IgD-negative memory B cell (primary cell): ENCODE results near the gene SALL4. TPM values are rescaled to one million over a fixed set of nuclear protein-coding genes. Genes with fewer than 3 reads are reported as not detected.
"Not testable (repeated sequence)": the region's sequence is repeated elsewhere in the genome, so short reads cannot be mapped to it uniquely, and the experiment has no call there.

Experiments
- H3K27ac Mint-ChIP-seq, 3 donors: one replicate each; pipeline ENCODE4 v1.8.0; 2020 to 2022; ENCODE audit warnings: mild to moderate bottlenecking in 3 of 3, mixed read lengths in 3 of 3, moderate library complexity in 1 of 3
- H3K27me3 Mint-ChIP-seq: one replicate; pipeline ENCODE4 v1.8.0; 2021; ENCODE audit warnings: mixed read lengths
- H3K36me3 Mint-ChIP-seq: one replicate; pipeline ENCODE4 v1.8.0; 2020; ENCODE audit warnings: mild to moderate bottlenecking, mixed read lengths
- H3K4me1 Mint-ChIP-seq, 3 donors: one replicate each; pipeline ENCODE4 v1.8.0; 2020 to 2022; ENCODE audit warnings: mixed read lengths in 3 of 3, mild to moderate bottlenecking in 1 of 3
- H3K4me3 Mint-ChIP-seq, 4 donors: one replicate each; pipeline ENCODE4 v1.8.0; 2020 to 2022; ENCODE audit warnings: mild to moderate bottlenecking in 4 of 4, mixed read lengths in 4 of 4, moderate library complexity in 3 of 4
- H3K9me3 Mint-ChIP-seq, 3 donors: one replicate each; pipeline ENCODE4 v1.8.0; 2020 to 2021; ENCODE audit warnings: mixed read lengths in 3 of 3, mild to moderate bottlenecking in 1 of 3
- polyA plus RNA-seq: library from polyadenylated mRNA; unstranded; fragments of 300-500 nt; fragmentation: Illumina TruSeq; gene quantifications from one replicate; pipeline ENCODE4 v1.2.3, GENCODE V29; 2021

Gene SALL4
- polyA plus RNA-seq, 1 donor from 2014 or later, result not detected

- peaks cover 15% of the 10 kb centered on the region for H3K27me3 Mint-ChIP-seq
- H3K4me1 Mint-ChIP-seq, result no peaks in the 10 kb centered on the region
Measured at GRCh38 chr20:51791626-51792025, 10.7 kb downstream of the SALL4 start.

DNA sequence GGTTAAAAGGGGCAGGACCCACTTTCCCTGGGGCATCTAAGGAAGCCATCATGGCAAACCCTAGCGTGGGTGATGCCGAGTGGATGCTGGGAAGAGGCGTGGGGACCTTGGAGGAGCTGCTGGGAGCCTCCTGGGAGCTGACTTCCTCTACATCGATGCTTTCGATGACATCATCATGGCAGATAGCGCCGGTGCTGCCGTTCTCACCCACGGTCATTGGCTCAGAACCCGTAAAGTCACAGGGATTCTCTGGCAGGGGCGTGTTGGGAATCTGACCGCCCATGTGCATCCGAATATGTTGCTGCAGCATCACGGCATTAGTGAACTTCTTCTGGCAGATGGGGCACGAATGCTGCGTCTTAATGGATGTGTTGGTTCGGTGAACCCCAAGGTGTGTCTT, 12.1 kb downstream of the SALL4 start:
- Mint-ChIP-seq H3K27me3 (peaks cover 15% of the 10 kb centered on the region), H3K36me3 (no peaks in the 10 kb centered on the region), H3K27ac (no peak overlapping the region), H3K4me1 (no peaks in the 10 kb centered on the region), H3K9me3 (no peaks in the 10 kb centered on the region), H3K4me3 (no peak overlapping the region)

More at GRCh38 chr20:51791626-51792025, 10.7 kb downstream of the SALL4 start:
- Mint-ChIP-seq H3K4me3 (no peak overlapping the region), H3K27ac (no peak overlapping the region), H3K36me3 (no peaks in the 10 kb centered on the region), H3K9me3 (no peaks in the 10 kb centered on the region)

DNA sequence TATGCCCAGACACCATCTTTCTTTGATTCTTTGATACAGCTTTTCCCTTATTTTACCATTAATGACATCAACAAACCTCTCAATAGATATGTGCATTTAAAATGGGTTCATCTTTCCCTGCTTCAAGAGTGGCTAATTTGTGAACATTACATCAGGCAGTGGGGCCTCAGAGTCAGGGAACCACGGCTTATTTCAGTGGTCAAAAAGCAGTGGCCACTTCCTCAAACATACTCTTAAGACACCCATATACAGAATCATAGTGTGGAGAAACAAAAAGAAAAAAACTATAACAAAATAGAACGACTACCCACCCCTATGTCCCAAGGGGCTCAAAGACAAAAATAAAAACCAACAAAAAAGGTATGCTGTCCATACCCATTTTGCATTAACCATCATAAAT, 12.9 kb downstream of the SALL4 start:
- no peaks in the 10 kb centered on the region for H3K36me3 Mint-ChIP-seq
- H3K9me3 Mint-ChIP-seq, result peaks cover 0 to 3% (median 0%) of the 10 kb centered on the region in 3 donors
- no peak overlapping the region for H3K4me3 Mint-ChIP-seq
- peaks cover 9% of the 10 kb centered on the region for H3K27me3 Mint-ChIP-seq
- no peaks in the 10 kb centered on the region for H3K4me1 Mint-ChIP-seq
- H3K27ac Mint-ChIP-seq, result no peak overlapping the region

- Mint-ChIP-seq H3K4me1 (no peaks in the 10 kb centered on the region), H3K4me3 (no peak overlapping the region), H3K36me3 (no peaks in the 10 kb centered on the region), H3K9me3 (peaks cover 0 to 4% (median 0%) of the 10 kb centered on the region in 3 donors), H3K27ac (no peak overlapping the region), H3K27me3 (peaks cover 9% of the 10 kb centered on the region)
Measured at GRCh38 chr20:51788822-51789221, 13.5 kb downstream of the SALL4 start.

DNA sequence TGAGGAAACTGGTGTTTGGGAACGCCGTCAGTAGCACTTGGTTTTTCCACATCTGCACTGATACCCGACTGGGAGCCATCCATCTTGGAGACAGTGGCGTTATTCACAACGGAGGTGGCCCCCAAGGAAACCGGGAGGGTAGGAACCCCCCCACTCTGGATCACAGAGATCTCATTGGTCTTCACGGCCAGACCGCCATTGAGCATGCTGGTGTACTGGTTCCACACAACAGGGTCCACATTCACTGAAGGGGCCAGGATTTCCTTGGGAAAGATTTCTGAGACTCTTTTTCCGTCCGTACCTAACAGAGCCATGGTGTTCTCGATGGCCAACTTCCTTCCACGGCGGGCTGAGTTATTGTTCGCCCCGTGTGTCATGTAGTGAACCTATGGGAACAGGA, 18.0 kb downstream of the SALL4 start:
- Mint-ChIP-seq H3K27ac (peak overlapping the region in 1 of 3 donors; percentile 16), H3K4me1 (no peaks in the 10 kb centered on the region), H3K27me3 (peaks cover 5% of the 10 kb centered on the region), H3K9me3 (peaks cover 0 to 7% (median 0%) of the 10 kb centered on the region in 3 donors), H3K36me3 (no peaks in the 10 kb centered on the region), H3K4me3 (no peak overlapping the region)

- H3K36me3 Mint-ChIP-seq, result not testable (repeated sequence)
- peak overlapping the region in 1 of 4 donors; percentile 75 for H3K4me3 Mint-ChIP-seq
Measured at GRCh38 chr20:51778229-51778759, 24.0 kb downstream of the SALL4 start.

GRCh38 chr20:51775241-51775640, 27.1 kb downstream of the SALL4 start:
- Mint-ChIP-seq H3K9me3 (peaks cover 0 to 6% (median 5%) of the 10 kb centered on the region in 3 donors), H3K27ac (no peak overlapping the region), H3K4me1 (no peaks in the 10 kb centered on the region), H3K4me3 (no peak overlapping the region), H3K36me3 (no peaks in the 10 kb centered on the region), H3K27me3 (peaks cover 16% of the 10 kb centered on the region)

More at GRCh38 chr20:51778229-51778759, 24.0 kb downstream of the SALL4 start:
- Mint-ChIP-seq H3K27ac (peak overlapping the region in 1 of 3 donors; percentile 13), H3K27me3 (peaks cover 19% of the 10 kb centered on the region)
- not testable (repeated sequence) for H3K4me1 Mint-ChIP-seq, H3K9me3 Mint-ChIP-seq

- peaks cover 1% of the 10 kb centered on the region for H3K36me3 Mint-ChIP-seq
- peaks cover 31% of the 10 kb centered on the region for H3K27me3 Mint-ChIP-seq
- no peak overlapping the region for H3K4me3 Mint-ChIP-seq
- H3K9me3 Mint-ChIP-seq, result peaks cover 0 to 2% (median 0%) of the 10 kb centered on the region in 3 donors
- peaks cover 5% of the 10 kb centered on the region in 3 donors for H3K4me1 Mint-ChIP-seq
- no peak overlapping the region for H3K27ac Mint-ChIP-seq
Measured at GRCh38 chr20:51772236-51772635, 30.1 kb downstream of the SALL4 start.

GRCh38 chr20:51769976-51770615, 32.2 kb downstream of the SALL4 start:
- Mint-ChIP-seq H3K36me3 (peaks cover 1% of the 10 kb centered on the region), H3K27ac (no peak overlapping the region), H3K9me3 (no peaks in the 10 kb centered on the region), H3K4me3 (peak overlapping the region in 1 of 4 donors; percentile 13), H3K4me1 (peaks cover 5% of the 10 kb centered on the region in 3 donors), H3K27me3 (peaks cover 23% of the 10 kb centered on the region)

GRCh38 chr20:51768759-51769517, 33.4 kb downstream of the SALL4 start:
- H3K36me3 Mint-ChIP-seq, result peaks cover 1% of the 10 kb centered on the region
- H3K9me3 Mint-ChIP-seq, result peaks cover 0 to 2% (median 0%) of the 10 kb centered on the region in 3 donors
- no peak overlapping the region for H3K27ac Mint-ChIP-seq
- peaks cover 20% of the 10 kb centered on the region for H3K27me3 Mint-ChIP-seq
- peaks cover 5% of the 10 kb centered on the region in 3 donors for H3K4me1 Mint-ChIP-seq
- H3K4me3 Mint-ChIP-seq, result peak overlapping the region in 3 of 4 donors; percentile 72 to 89 (median 77)

DNA sequence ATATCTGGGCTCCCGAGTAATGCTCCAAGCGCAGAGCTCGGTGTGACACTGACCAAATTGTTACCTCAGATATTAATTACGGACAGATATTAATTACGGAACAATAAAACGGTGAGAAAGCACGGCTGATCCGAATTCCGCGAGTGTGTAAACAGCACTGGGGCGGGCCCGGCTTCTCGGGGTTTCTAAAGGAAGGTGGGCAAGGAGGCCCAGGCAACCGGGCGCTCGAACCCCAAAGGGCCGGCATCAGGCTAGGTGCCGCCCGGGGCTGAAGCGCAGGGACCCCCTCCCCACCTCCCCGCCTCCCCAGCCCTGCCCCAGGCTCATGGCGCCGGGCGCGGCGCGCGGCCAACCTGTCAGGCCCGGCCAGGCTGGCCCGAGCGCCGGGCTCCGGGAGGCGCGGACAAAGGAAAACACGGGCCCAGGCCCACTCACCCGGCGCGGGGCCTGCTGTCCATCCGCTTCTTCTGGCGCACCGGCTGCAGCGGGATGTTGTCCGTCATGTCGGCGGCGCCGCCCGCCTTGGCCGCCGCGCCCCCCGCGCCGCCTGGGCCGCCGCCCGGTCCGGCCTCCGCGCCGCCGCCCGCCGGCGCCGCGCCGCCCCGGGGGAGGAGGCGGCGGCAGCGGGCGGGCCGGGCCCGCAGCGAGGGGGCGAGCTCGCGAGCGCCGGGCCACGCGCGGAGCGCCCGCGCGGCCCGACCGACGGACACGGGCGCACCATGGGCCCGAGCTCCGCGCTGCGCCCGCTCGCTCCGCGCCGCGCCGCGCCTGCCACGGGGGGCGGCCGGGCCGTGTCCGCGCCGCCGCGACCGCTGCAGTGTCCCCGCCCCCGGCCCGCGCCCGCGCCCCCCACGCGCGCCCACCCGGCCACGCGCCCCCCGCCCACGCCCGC, 34.2 kb downstream of the SALL4 start, which contains the start of gene ATP9A:
Gene ATP9A (minus strand): TSS at position 524 of the 892 bp plus-strand sequence. CDS start 21 bp downstream, at position 503.
- H3K9me3 Mint-ChIP-seq, result peaks cover 0 to 3% (median 2%) of the 10 kb centered on the region in 3 donors
- peak within 1 kb of the TSS in 3 of 4 donors; percentile 72 to 89 (median 89) for H3K4me3 Mint-ChIP-seq
- peaks cover 5% of the 10 kb centered on the region in 3 donors for H3K4me1 Mint-ChIP-seq
- H3K27ac Mint-ChIP-seq, result peak within 1 kb of the TSS in 1 of 3 donors; percentile 83
- H3K27me3 Mint-ChIP-seq, result peaks cover 19% of the 10 kb centered on the region
- H3K36me3 Mint-ChIP-seq, result peaks cover 1% of the 10 kb centered on the region

DNA sequence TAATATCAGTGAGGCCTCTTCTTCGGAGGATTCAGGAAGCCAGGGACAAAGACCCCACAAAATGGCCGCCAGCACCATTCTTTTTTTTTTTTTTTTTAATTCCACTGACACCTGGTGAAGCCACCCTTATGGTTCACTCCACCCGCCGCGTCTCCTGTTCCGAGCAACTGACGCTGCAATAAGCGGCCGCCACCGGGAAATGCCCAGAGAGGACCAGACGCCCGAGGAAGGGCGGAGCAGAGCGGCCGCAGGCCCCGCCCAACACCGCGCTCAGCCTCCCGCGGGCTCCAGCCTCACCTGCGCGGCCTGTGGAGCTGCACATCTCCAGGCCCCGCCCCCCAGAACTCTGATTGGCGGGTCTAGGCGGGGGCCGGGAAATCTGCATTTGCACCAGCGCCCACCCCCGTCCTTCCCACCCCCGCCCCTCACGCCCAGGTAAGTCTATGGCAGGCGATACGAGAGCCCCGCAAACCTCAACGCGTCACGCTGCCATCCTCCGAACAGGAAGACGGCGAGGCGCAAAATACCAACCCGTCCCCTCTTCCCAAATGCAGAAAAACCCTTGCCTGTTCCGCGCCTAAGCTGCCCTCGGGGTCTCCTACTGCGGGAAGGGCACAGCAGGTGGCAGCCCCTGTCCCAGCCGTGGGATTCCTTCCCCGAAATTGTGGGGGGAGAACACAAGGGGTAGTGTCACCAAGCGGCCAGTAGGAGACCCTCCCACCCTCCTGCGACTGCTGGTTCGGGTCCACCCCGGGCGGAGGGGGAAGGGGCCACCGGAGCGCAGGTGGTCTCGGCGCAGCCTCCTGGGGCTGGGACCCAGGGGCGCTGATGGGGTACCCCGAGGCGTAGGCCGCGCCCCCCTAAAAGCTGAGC, 35.1 kb downstream of the SALL4 start:
- H3K27ac Mint-ChIP-seq, result peak overlapping the region in 1 of 3 donors; percentile 83
- peaks cover 19% of the 10 kb centered on the region for H3K27me3 Mint-ChIP-seq
- H3K36me3 Mint-ChIP-seq, result peaks cover 1% of the 10 kb centered on the region
- peaks cover 5% of the 10 kb centered on the region in 3 donors for H3K4me1 Mint-ChIP-seq
- peak overlapping the region in 3 of 4 donors; percentile 67 to 89 (median 79) for H3K4me3 Mint-ChIP-seq
- H3K9me3 Mint-ChIP-seq, result peaks cover 0 to 3% (median 2%) of the 10 kb centered on the region in 3 donors

GRCh38 chr20:51765381-51765780, 36.9 kb downstream of the SALL4 start:
- not testable (repeated sequence) for H3K27ac Mint-ChIP-seq, H3K4me3 Mint-ChIP-seq, H3K9me3 Mint-ChIP-seq, H3K36me3 Mint-ChIP-seq, H3K4me1 Mint-ChIP-seq
- H3K27me3 Mint-ChIP-seq, result peaks cover 19% of the 10 kb centered on the region
